Muscle layer of duodenum (tissue), 2 donors: ENCODE data around the gene ACBD4.

Experiments used
- H3K27ac ChIP-seq: one replicate; pipeline ENCODE4 v1.7.0; 2013; ENCODE audit warnings: mild to moderate bottlenecking, low read length
- H3K27me3 ChIP-seq: one replicate; pipeline ENCODE4 v1.7.0; 2013; ENCODE audit warnings: low read depth, mild to moderate bottlenecking, control low read depth, low read length
- H3K36me3 ChIP-seq, 2 donors: one replicate each; pipeline ENCODE4 v1.7.0; 2013; ENCODE audit warnings: low read length in 2 of 2, control low read depth in 1 of 2, mild to moderate bottlenecking in 1 of 2; ENCODE audit not compliant: insufficient read depth in 2 of 2, control insufficient read depth in 1 of 2
- H3K4me1 ChIP-seq, 2 donors: one replicate each; pipeline ENCODE4 v1.7.0; 2013; ENCODE audit warnings: low read length in 2 of 2, mild to moderate bottlenecking in 2 of 2, control low read depth in 1 of 2, moderate library complexity in 1 of 2; ENCODE audit not compliant: insufficient read depth in 2 of 2, control insufficient read depth in 1 of 2
- H3K4me3 ChIP-seq, 2 donors: one replicate each; pipeline ENCODE4 v1.7.0; 2013; ENCODE audit warnings: low read length in 2 of 2, low read depth in 1 of 2, mild to moderate bottlenecking in 1 of 2
- H3K9me3 ChIP-seq, 2 donors: one replicate each; pipeline ENCODE4 v1.7.0; 2013; ENCODE audit warnings: low read length in 2 of 2, control low read depth in 1 of 2, mild to moderate bottlenecking in 1 of 2; ENCODE audit not compliant: control insufficient read depth in 1 of 2
- donor health status: healthy.

Gene ACBD4

GRCh38 chr17:45104907-45105624 lies 30.4 kb upstream of the ACBD4 start:
- Histone ChIP-seq H3K27me3 (no peaks in the 10 kb centered on the region), H3K36me3 (peaks cover 56 to 71% of the 10 kb centered on the region in 2 donors), H3K4me3 (no peak overlapping the region), H3K9me3 (no peaks in the 10 kb centered on the region), H3K4me1 (peaks cover 0 to 6% of the 10 kb centered on the region in 2 donors), H3K27ac (no peak overlapping the region)

- Histone ChIP-seq H3K36me3 (peaks cover 56 to 71% of the 10 kb centered on the region in 2 donors), H3K4me1 (peaks cover 0 to 9% of the 10 kb centered on the region in 2 donors), H3K27ac (no peak overlapping the region)
Measured at GRCh38 chr17:45106096-45106495, 29.4 kb upstream of the ACBD4 start.

GRCh38 chr17:45106582-45106981 lies 28.9 kb upstream of the ACBD4 start:
- no peaks in the 10 kb centered on the region for H3K27me3 ChIP-seq
- H3K9me3 ChIP-seq, result no peaks in the 10 kb centered on the region
- peaks cover 54 to 70% of the 10 kb centered on the region in 2 donors for H3K36me3 ChIP-seq
- H3K4me1 ChIP-seq, result peaks cover 0 to 14% of the 10 kb centered on the region in 2 donors
- no peak overlapping the region for H3K4me3 ChIP-seq
- H3K27ac ChIP-seq, result no peak overlapping the region

More at GRCh38 chr17:45106096-45106495, 29.4 kb upstream of the ACBD4 start:
- H3K4me3 ChIP-seq, result no peak overlapping the region
- H3K9me3 ChIP-seq, result no peaks in the 10 kb centered on the region
- no peaks in the 10 kb centered on the region for H3K27me3 ChIP-seq

GRCh38 chr17:45107293-45108010 lies 28.0 kb upstream of the ACBD4 start:
- H3K4me3 ChIP-seq, result no peak overlapping the region
- peaks cover 0 to 15% of the 10 kb centered on the region in 2 donors for H3K4me1 ChIP-seq
- peaks cover 46 to 64% of the 10 kb centered on the region in 2 donors for H3K36me3 ChIP-seq
- H3K9me3 ChIP-seq, result no peaks in the 10 kb centered on the region
- no peak overlapping the region for H3K27ac ChIP-seq
- H3K27me3 ChIP-seq, result no peaks in the 10 kb centered on the region

GRCh38 chr17:45108051-45108450 lies 27.4 kb upstream of the ACBD4 start:
- H3K27me3 ChIP-seq, result no peaks in the 10 kb centered on the region
- H3K4me1 ChIP-seq, result peaks cover 0 to 15% of the 10 kb centered on the region in 2 donors
- peaks cover 41 to 60% of the 10 kb centered on the region in 2 donors for H3K36me3 ChIP-seq
- no peaks in the 10 kb centered on the region for H3K9me3 ChIP-seq
- no peak overlapping the region for H3K27ac ChIP-seq
- H3K4me3 ChIP-seq, result no peak overlapping the region

- Histone ChIP-seq H3K27ac (no peak overlapping the region), H3K36me3 (peaks cover 33 to 52% of the 10 kb centered on the region in 2 donors), H3K4me3 (no peak overlapping the region), H3K27me3 (no peaks in the 10 kb centered on the region), H3K4me1 (peaks cover 0 to 15% of the 10 kb centered on the region in 2 donors), H3K9me3 (no peaks in the 10 kb centered on the region)
Measured at GRCh38 chr17:45108595-45109521, 26.6 kb upstream of the ACBD4 start.

GRCh38 chr17:45110676-45111611 lies 24.5 kb upstream of the ACBD4 start:
- H3K4me3 ChIP-seq, result no peak overlapping the region
- H3K27ac ChIP-seq, result no peak overlapping the region
- H3K27me3 ChIP-seq, result no peaks in the 10 kb centered on the region
- H3K36me3 ChIP-seq, result peaks cover 16 to 33% of the 10 kb centered on the region in 2 donors
- H3K4me1 ChIP-seq, result peaks cover 0 to 15% of the 10 kb centered on the region in 2 donors
- H3K9me3 ChIP-seq, result no peaks in the 10 kb centered on the region

GRCh38 chr17:45111850-45112249 lies 23.6 kb upstream of the ACBD4 start:
- no peak overlapping the region for H3K4me3 ChIP-seq
- peaks cover 8 to 24% of the 10 kb centered on the region in 2 donors for H3K36me3 ChIP-seq
- H3K9me3 ChIP-seq, result no peaks in the 10 kb centered on the region
- H3K27ac ChIP-seq, result no peak overlapping the region
- H3K27me3 ChIP-seq, result no peaks in the 10 kb centered on the region
- peaks cover 0 to 15% of the 10 kb centered on the region in 2 donors for H3K4me1 ChIP-seq

- Histone ChIP-seq H3K4me3 (no peak overlapping the region), H3K4me1 (peaks cover 0 to 13% of the 10 kb centered on the region in 2 donors), H3K27me3 (no peaks in the 10 kb centered on the region), H3K9me3 (no peaks in the 10 kb centered on the region), H3K36me3 (peaks cover 0 to 17% of the 10 kb centered on the region in 2 donors), H3K27ac (no peak overlapping the region)
Measured at GRCh38 chr17:45112559-45113423, 22.7 kb upstream of the ACBD4 start.

GRCh38 chr17:45113424-45113754 lies 22.1 kb upstream of the ACBD4 start:
- Histone ChIP-seq H3K27ac (no peak overlapping the region), H3K27me3 (no peaks in the 10 kb centered on the region), H3K4me1 (peaks cover 0 to 9% of the 10 kb centered on the region in 2 donors), H3K4me3 (no peak overlapping the region), H3K36me3 (peaks cover 0 to 16% of the 10 kb centered on the region in 2 donors), H3K9me3 (no peaks in the 10 kb centered on the region)
